Mucosa of stomach (tissue), 1 donor: ENCODE data around the gene RNF167.
A peak's percentile ranks its signal among the peaks of the same experiment; 100 is the strongest.

Experiments
- H3K27me3 ChIP-seq: one replicate; pipeline ENCODE4 v1.7.0; 2013; ENCODE audit warnings: mild to moderate bottlenecking, low read length; ENCODE audit not compliant: control insufficient read depth, insufficient read depth
- H3K36me3 ChIP-seq: one replicate; pipeline ENCODE4 v1.7.0; 2013; ENCODE audit warnings: low read length; ENCODE audit not compliant: control insufficient read depth, insufficient read depth
- H3K4me1 ChIP-seq: one replicate; pipeline ENCODE4 v1.7.0; 2013; ENCODE audit warnings: mild to moderate bottlenecking, low read length; ENCODE audit not compliant: control insufficient read depth, insufficient read depth
- H3K4me3 ChIP-seq: one replicate; pipeline ENCODE4 v1.7.0; 2013; ENCODE audit warnings: low read length
- H3K9ac ChIP-seq: one replicate; pipeline ENCODE4 v1.7.0; 2013; ENCODE audit warnings: mild to moderate bottlenecking, low read length, moderate library complexity
- H3K9me3 ChIP-seq: one replicate; pipeline ENCODE4 v1.7.0; 2013; ENCODE audit warnings: mild to moderate bottlenecking, low read length, moderate library complexity; ENCODE audit not compliant: control insufficient read depth
- donor health status: Pancreatic carcinoma.

The RNF167 gene

GRCh38 chr17:4944554-4945175, 4.6 kb downstream of the RNF167 start:
- Histone ChIP-seq H3K9ac (peak overlapping the region; percentile 42), H3K27me3 (no peaks in the 10 kb centered on the region), H3K9me3 (no peaks in the 10 kb centered on the region), H3K4me3 (peak overlapping the region; percentile 21), H3K4me1 (peaks cover 41% of the 10 kb centered on the region), H3K36me3 (peaks cover 5% of the 10 kb centered on the region)

- Histone ChIP-seq H3K9ac (peak overlapping the region; percentile 42), H3K4me1 (peaks cover 43% of the 10 kb centered on the region), H3K36me3 (peaks cover 5% of the 10 kb centered on the region), H3K4me3 (peak overlapping the region; percentile 21), H3K27me3 (no peaks in the 10 kb centered on the region), H3K9me3 (no peaks in the 10 kb centered on the region)
Measured at GRCh38 chr17:4945176-4945943, 5.3 kb downstream of the RNF167 start.

- Histone ChIP-seq H3K4me1 (peaks cover 42% of the 10 kb centered on the region), H3K9ac (peak overlapping the region; percentile 99), H3K27me3 (no peaks in the 10 kb centered on the region), H3K9me3 (no peaks in the 10 kb centered on the region), H3K36me3 (peaks cover 5% of the 10 kb centered on the region), H3K4me3 (peak overlapping the region; percentile 44)
Measured at GRCh38 chr17:4945944-4946280, 5.8 kb downstream of the RNF167 start.

- no peaks in the 10 kb centered on the region for H3K27me3 ChIP-seq
- H3K4me3 ChIP-seq = peak overlapping the region; percentile 44
- peaks cover 5% of the 10 kb centered on the region for H3K36me3 ChIP-seq
- H3K9me3 ChIP-seq = no peaks in the 10 kb centered on the region
- peak overlapping the region; percentile 99 for H3K9ac ChIP-seq
- peaks cover 37% of the 10 kb centered on the region for H3K4me1 ChIP-seq
Measured at GRCh38 chr17:4946312-4946976, 6.4 kb downstream of the RNF167 start.

- H3K9me3 ChIP-seq = no peaks in the 10 kb centered on the region
- H3K36me3 ChIP-seq = peaks cover 5% of the 10 kb centered on the region
- no peaks in the 10 kb centered on the region for H3K27me3 ChIP-seq
- H3K4me1 ChIP-seq = peaks cover 34% of the 10 kb centered on the region
- H3K4me3 ChIP-seq = peak overlapping the region; percentile 44
- peak overlapping the region; percentile 99 for H3K9ac ChIP-seq
Measured at GRCh38 chr17:4947010-4947410, 6.9 kb downstream of the RNF167 start.

- H3K9me3 ChIP-seq = no peaks in the 10 kb centered on the region
- no peaks in the 10 kb centered on the region for H3K27me3 ChIP-seq
- H3K4me1 ChIP-seq = peaks cover 34% of the 10 kb centered on the region
- H3K9ac ChIP-seq = peak overlapping the region; percentile 99
- H3K4me3 ChIP-seq = peak overlapping the region; percentile 84
- H3K36me3 ChIP-seq = peaks cover 5% of the 10 kb centered on the region
Measured at GRCh38 chr17:4947411-4948165, 7.5 kb downstream of the RNF167 start.

GRCh38 chr17:4948166-4948930, 8.3 kb downstream of the RNF167 start, which contains the start of gene PFN1:
PFN1 (minus strand) TSS chr17:4948530; CDS start chr17:4948394, 136 bp downstream.
- peaks cover 38% of the 10 kb centered on the region for H3K4me1 ChIP-seq
- no peaks in the 10 kb centered on the region for H3K27me3 ChIP-seq
- H3K36me3 ChIP-seq = peaks cover 5% of the 10 kb centered on the region
- no peaks in the 10 kb centered on the region for H3K9me3 ChIP-seq
- peak within 1 kb of the TSS; percentile 99 for H3K9ac ChIP-seq
- peak within 1 kb of the TSS; percentile 84 for H3K4me3 ChIP-seq

- Histone ChIP-seq H3K27me3 (no peaks in the 10 kb centered on the region), H3K4me1 (peaks cover 43% of the 10 kb centered on the region), H3K9ac (peak overlapping the region; percentile 83), H3K36me3 (peaks cover 5% of the 10 kb centered on the region), H3K4me3 (peak overlapping the region; percentile 83), H3K9me3 (no peaks in the 10 kb centered on the region)
Measured at GRCh38 chr17:4948931-4949320, 8.9 kb downstream of the RNF167 start.

- H3K4me1 ChIP-seq = peaks cover 39% of the 10 kb centered on the region
- peak overlapping the region; percentile 83 for H3K9ac ChIP-seq
- H3K9me3 ChIP-seq = no peaks in the 10 kb centered on the region
- H3K4me3 ChIP-seq = peak overlapping the region; percentile 22
- peaks cover 5% of the 10 kb centered on the region for H3K36me3 ChIP-seq
- H3K27me3 ChIP-seq = no peaks in the 10 kb centered on the region
Measured at GRCh38 chr17:4949321-4950074, 9.4 kb downstream of the RNF167 start.

GRCh38 chr17:4950075-4950745, 10.1 kb downstream of the RNF167 start:
- no peaks in the 10 kb centered on the region for H3K9me3 ChIP-seq
- peaks cover 32% of the 10 kb centered on the region for H3K4me1 ChIP-seq
- peak overlapping the region; percentile 83 for H3K9ac ChIP-seq
- H3K36me3 ChIP-seq = no peaks in the 10 kb centered on the region
- H3K27me3 ChIP-seq = no peaks in the 10 kb centered on the region
- peak overlapping the region; percentile 21 for H3K4me3 ChIP-seq
